OCI-LY7 (cell line): ENCODE measurements around the gene TAF3.

ENCODE experiments used
- EZH2phosphoT487 ChIP-seq: fragments of 200-600 bp; sonication (generic); IDR thresholded peaks from 2 replicates; pipeline ENCODE4 v1.6.1; 2018; ENCODE audit warnings: low read depth, borderline replicate concordance, mild to moderate bottlenecking, mixed run types, antibody characterized with exemption, low read length, moderate library complexity, mixed read lengths
- TF ChIP-seq, protein P1 (sequence below): fragments of 200-600 bp; sonication (generic); conservative IDR thresholded peaks from 2 replicates; pipeline ENCODE4 v1.5.1; 2014; ENCODE audit warnings: mild to moderate bottlenecking, antibody characterized with exemption, low read length, moderate library complexity, mixed read lengths

DNA sequence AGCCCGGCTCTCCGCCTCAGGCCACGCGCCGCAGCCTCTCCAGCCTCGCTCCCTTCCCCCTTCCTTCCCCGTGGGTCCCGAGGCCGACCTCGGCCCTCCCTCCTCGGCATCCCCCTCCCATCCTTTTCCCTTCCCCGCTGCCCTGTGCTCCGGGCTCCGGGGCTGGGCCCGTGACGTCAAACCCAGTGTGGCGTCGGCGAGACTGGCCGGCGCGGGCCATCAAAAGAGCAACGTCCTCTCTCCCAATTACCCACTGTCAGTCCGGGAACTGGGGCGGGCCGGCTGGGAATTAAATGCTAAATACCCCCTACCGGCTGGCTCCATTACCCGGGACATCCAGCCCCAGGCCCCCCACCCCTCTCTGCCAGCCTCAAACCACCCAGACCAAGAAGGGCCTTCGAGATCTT is 233.5 kb downstream of the TAF3 start:
- TF ChIP-seq, protein P1, sequence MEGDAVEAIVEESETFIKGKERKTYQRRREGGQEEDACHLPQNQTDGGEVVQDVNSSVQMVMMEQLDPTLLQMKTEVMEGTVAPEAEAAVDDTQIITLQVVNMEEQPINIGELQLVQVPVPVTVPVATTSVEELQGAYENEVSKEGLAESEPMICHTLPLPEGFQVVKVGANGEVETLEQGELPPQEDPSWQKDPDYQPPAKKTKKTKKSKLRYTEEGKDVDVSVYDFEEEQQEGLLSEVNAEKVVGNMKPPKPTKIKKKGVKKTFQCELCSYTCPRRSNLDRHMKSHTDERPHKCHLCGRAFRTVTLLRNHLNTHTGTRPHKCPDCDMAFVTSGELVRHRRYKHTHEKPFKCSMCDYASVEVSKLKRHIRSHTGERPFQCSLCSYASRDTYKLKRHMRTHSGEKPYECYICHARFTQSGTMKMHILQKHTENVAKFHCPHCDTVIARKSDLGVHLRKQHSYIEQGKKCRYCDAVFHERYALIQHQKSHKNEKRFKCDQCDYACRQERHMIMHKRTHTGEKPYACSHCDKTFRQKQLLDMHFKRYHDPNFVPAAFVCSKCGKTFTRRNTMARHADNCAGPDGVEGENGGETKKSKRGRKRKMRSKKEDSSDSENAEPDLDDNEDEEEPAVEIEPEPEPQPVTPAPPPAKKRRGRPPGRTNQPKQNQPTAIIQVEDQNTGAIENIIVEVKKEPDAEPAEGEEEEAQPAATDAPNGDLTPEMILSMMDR, result no peak
- TF ChIP-seq EZH2phosphoT487, result no peak
